CD4-positive, alpha-beta T cell treated with Interleukin-1 beta for 1 hour (primary cell): Measurements from ENCODE around the gene MAPT.
A peak's percentile ranks its signal among the peaks of the same experiment; 100 is the strongest.

ENCODE experiments used
- DNase-seq, 2 donors: peaks; one replicate each; pipeline ENCODE4 v3.0.0-alpha.2; 2020 to 2022

The MAPT gene

GRCh38 chr17:45863857-45864654 lies 30.3 kb upstream of the MAPT start:
- no peak for DNase-seq

- no peak for DNase-seq
Observed at GRCh38 chr17:45867171-45867570, 27.2 kb upstream of the MAPT start.

- DNase-seq, result no peak
Observed at GRCh38 chr17:45867702-45868101, 26.7 kb upstream of the MAPT start.

GRCh38 chr17:45868276-45868675 lies 26.1 kb upstream of the MAPT start:
- DNase-seq, result no peak

- DNase-seq, result no peak
Observed at GRCh38 chr17:45869676-45870341, 24.5 kb upstream of the MAPT start.

- no peak for DNase-seq
Observed at GRCh38 chr17:45870342-45870974, 23.9 kb upstream of the MAPT start.

GRCh38 chr17:45871718-45872117 lies 22.6 kb upstream of the MAPT start:
- DNase-seq, result no peak

GRCh38 chr17:45873728-45874127 lies 20.6 kb upstream of the MAPT start:
- DNase-seq, result peak in 1 of 2 donors; percentile 30

GRCh38 chr17:45874151-45874550 lies 20.2 kb upstream of the MAPT start:
- DNase-seq, result peak in 1 of 2 donors; percentile 20

GRCh38 chr17:45876539-45876938 lies 17.8 kb upstream of the MAPT start:
- DNase-seq, result no peak

GRCh38 chr17:45877467-45877866 lies 16.9 kb upstream of the MAPT start:
- DNase-seq, result no peak

- no peak for DNase-seq
Observed at GRCh38 chr17:45883063-45883462, 11.3 kb upstream of the MAPT start.

- DNase-seq, result no peak
Observed at GRCh38 chr17:45886852-45887251, 7.5 kb upstream of the MAPT start.

- DNase-seq, result no peak
Observed at GRCh38 chr17:45888392-45888791, 6.0 kb upstream of the MAPT start.

GRCh38 chr17:45889579-45889978 lies 4.8 kb upstream of the MAPT start:
- no peak for DNase-seq

GRCh38 chr17:45893725-45894021 lies 681 bp upstream of the MAPT start:
- no peak for DNase-seq

GRCh38 chr17:45895304-45895968 lies 1.1 kb downstream of the MAPT start:
- DNase-seq, result peak; percentile 15 to 25

GRCh38 chr17:45895969-45896785 lies 1.8 kb downstream of the MAPT start:
- no peak for DNase-seq

GRCh38 chr17:45896803-45897693 lies 2.7 kb downstream of the MAPT start:
- DNase-seq, result no peak

GRCh38 chr17:45900136-45900535 lies 5.8 kb downstream of the MAPT start:
- no peak for DNase-seq

GRCh38 chr17:45900723-45901415 lies 6.5 kb downstream of the MAPT start:
- no peak for DNase-seq
